OCI-LY1 (cell line): Measurements from ENCODE around the gene MYO1E.

ENCODE experiments used
- H2AFZ ChIP-seq: fragments of 200-600 bp; sonication (generic), shearing (Covaris generic); 2 replicates; pipeline ENCODE4 v1.6.0; 2014; ENCODE audit warnings: antibody characterized with exemption, mild to moderate bottlenecking, low read length
- H3F3A ChIP-seq: fragments of 200-600 bp; sonication (generic), shearing (Covaris generic); 2 replicates; pipeline ENCODE4 v1.6.0; 2014; ENCODE audit warnings: mild to moderate bottlenecking, antibody characterized with exemption, low read length, moderate library complexity; ENCODE audit not compliant: insufficient read depth
- H3K27ac ChIP-seq: fragments of 200-600 bp; sonication (generic); 2 replicates; pipeline ENCODE4 v1.5.1; 2014; ENCODE audit warnings: low read length, mixed run types, mild to moderate bottlenecking, low read depth; ENCODE audit not compliant: poor library complexity, severe bottlenecking
- H3K27me3 ChIP-seq: fragments of 200-600 bp; sonication (generic); 2 replicates; pipeline ENCODE4 v1.6.0; 2014; ENCODE audit warnings: antibody characterized with exemption, mild to moderate bottlenecking, low read length, moderate library complexity; ENCODE audit not compliant: insufficient read depth
- H3K36me3 ChIP-seq: fragments of 200-600 bp; sonication (generic); 2 replicates; pipeline ENCODE4 v1.6.1; 2014; ENCODE audit warnings: mild to moderate bottlenecking, antibody characterized with exemption, low read length, moderate library complexity, mixed read lengths; ENCODE audit not compliant: insufficient read depth
- H3K4me1 ChIP-seq: fragments of 200-600 bp; sonication (generic); 2 replicates; pipeline ENCODE4 v1.5.1; 2014; ENCODE audit warnings: mild to moderate bottlenecking, low read length, moderate library complexity; ENCODE audit not compliant: insufficient read depth, severe bottlenecking
- H3K4me2 ChIP-seq: fragments of 200-600 bp; sonication (generic), shearing (Covaris generic); 2 replicates; pipeline ENCODE4 v1.6.1; 2014; ENCODE audit warnings: low read length
- H3K4me3 ChIP-seq: fragments of 200-600 bp; sonication (generic); 2 replicates; pipeline ENCODE4 v1.5.1; 2014; ENCODE audit warnings: low read length, low read depth, mild to moderate bottlenecking, mixed read lengths; ENCODE audit not compliant: poor library complexity, severe bottlenecking
- H3K79me2 ChIP-seq: fragments of 200-600 bp; shearing (Covaris generic); 2 replicates; pipeline ENCODE4 v1.6.1; 2016; ENCODE audit warnings: mixed run types, low read length, mixed read lengths; ENCODE audit not compliant: insufficient read depth
- H3K9ac ChIP-seq: fragments of 200-600 bp; sonication (generic), shearing (Covaris generic); 2 replicates; pipeline ENCODE4 v1.6.1; 2014; ENCODE audit warnings: mild to moderate bottlenecking, low read length, mixed read lengths
- H3K9me2 ChIP-seq: fragments of 200-600 bp; sonication (generic), shearing (Covaris generic); 2 replicates; pipeline ENCODE4 v1.6.1; 2014; ENCODE audit warnings: low read depth, mild to moderate bottlenecking, low read length, mixed read lengths
- H3K9me3 ChIP-seq: fragments of 200-600 bp; shearing (Covaris generic); 2 replicates; pipeline ENCODE4 v1.6.1; 2014; ENCODE audit warnings: low read length, mixed read lengths
- H4K20me1 ChIP-seq: fragments of 200-600 bp; sonication (generic), shearing (Covaris generic); 2 replicates; pipeline ENCODE4 v1.6.0; 2016; ENCODE audit warnings: mild to moderate bottlenecking, low read length; ENCODE audit not compliant: insufficient read depth
- EZH2 ChIP-seq: fragments of 200-600 bp; sonication (generic), shearing (Covaris generic); IDR thresholded peaks from 2 replicates; pipeline ENCODE4 v1.8.0; 2017; ENCODE audit warnings: borderline replicate concordance, mixed run types, mild to moderate bottlenecking, antibody characterized with exemption, low read length, moderate library complexity, mixed read lengths
- TF ChIP-seq, protein P1 (sequence below): fragments of 200-600 bp; sonication (generic), shearing (Covaris generic); IDR thresholded peaks from 2 replicates; pipeline ENCODE4 v1.5.1; 2017; ENCODE audit warnings: mild to moderate bottlenecking, antibody characterized with exemption, low read length, moderate library complexity, mixed read lengths

MYO1E gene

DNA sequence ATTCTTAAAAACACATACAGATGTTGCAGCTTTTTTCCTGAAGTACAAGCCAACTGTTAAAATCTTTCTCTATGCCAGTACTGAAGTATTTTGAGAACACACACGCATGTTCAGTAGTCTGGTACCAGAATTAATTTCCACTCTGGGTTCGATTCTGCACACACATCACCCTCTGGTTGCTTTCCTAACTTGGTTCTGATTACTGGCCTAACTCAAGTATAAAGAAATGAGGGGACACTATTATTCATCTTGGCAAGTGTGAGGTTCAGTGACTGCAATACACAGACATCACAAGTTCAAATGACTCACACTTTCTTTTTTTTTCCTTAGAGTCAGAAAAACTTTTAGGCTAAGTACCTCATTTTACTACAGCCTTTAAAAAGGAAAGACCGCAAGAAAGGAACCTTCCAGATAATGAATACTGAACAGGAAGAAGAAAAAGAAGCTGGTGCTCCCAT is 203.4 kb downstream of the MYO1E start:
- no peaks in the 10 kb centered on the region for H4K20me1 ChIP-seq
- no peak overlapping the region for H2AFZ ChIP-seq
- no peaks in the 10 kb centered on the region for H3K79me2 ChIP-seq
- H3K36me3 ChIP-seq = peaks cover 78% of the 10 kb centered on the region
- H3K9me3 ChIP-seq = no peaks in the 10 kb centered on the region
- H3K9me2 ChIP-seq = no peaks in the 10 kb centered on the region
- H3K27me3 ChIP-seq = no peaks in the 10 kb centered on the region
- H3K9ac ChIP-seq = no peak overlapping the region
- no peak overlapping the region for H3K4me2 ChIP-seq
- no peak for TF ChIP-seq EZH2
- TF ChIP-seq, protein P1, sequence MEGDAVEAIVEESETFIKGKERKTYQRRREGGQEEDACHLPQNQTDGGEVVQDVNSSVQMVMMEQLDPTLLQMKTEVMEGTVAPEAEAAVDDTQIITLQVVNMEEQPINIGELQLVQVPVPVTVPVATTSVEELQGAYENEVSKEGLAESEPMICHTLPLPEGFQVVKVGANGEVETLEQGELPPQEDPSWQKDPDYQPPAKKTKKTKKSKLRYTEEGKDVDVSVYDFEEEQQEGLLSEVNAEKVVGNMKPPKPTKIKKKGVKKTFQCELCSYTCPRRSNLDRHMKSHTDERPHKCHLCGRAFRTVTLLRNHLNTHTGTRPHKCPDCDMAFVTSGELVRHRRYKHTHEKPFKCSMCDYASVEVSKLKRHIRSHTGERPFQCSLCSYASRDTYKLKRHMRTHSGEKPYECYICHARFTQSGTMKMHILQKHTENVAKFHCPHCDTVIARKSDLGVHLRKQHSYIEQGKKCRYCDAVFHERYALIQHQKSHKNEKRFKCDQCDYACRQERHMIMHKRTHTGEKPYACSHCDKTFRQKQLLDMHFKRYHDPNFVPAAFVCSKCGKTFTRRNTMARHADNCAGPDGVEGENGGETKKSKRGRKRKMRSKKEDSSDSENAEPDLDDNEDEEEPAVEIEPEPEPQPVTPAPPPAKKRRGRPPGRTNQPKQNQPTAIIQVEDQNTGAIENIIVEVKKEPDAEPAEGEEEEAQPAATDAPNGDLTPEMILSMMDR = no peak
- no peak overlapping the region for H3K27ac ChIP-seq
- H3K4me3 ChIP-seq = no peak overlapping the region
- H3F3A ChIP-seq = no peaks in the 10 kb centered on the region
- H3K4me1 ChIP-seq = peaks cover 21% of the 10 kb centered on the region

DNA sequence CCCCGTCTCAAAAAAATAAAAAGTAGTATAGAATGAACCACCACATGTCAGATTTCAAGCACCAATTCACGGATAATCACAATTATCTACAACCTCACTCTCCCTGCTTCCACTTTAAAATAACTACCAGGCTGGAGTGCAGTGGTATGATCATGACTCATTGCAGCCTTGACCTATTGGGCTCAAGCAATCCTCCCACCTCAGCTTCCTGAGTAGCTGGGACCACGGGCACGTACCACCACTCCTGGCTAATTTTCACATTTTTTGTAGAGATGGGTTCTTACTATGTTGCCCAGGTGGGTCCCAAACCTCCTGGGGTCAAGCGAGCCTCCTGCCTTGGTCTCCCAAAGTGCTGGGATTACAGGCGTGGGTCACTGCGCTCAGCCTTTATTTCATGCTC is 204.1 kb downstream of the MYO1E start:
- no peak overlapping the region for H3K4me3 ChIP-seq
- H3K9ac ChIP-seq = no peak overlapping the region
- H3K79me2 ChIP-seq = no peaks in the 10 kb centered on the region
- H3K4me1 ChIP-seq = peaks cover 21% of the 10 kb centered on the region
- no peak overlapping the region for H2AFZ ChIP-seq
- H3K9me3 ChIP-seq = no peaks in the 10 kb centered on the region
- H3K36me3 ChIP-seq = peaks cover 78% of the 10 kb centered on the region
- no peaks in the 10 kb centered on the region for H4K20me1 ChIP-seq
- H3K9me2 ChIP-seq = no peaks in the 10 kb centered on the region
- no peaks in the 10 kb centered on the region for H3F3A ChIP-seq
- no peak overlapping the region for H3K27ac ChIP-seq
- no peaks in the 10 kb centered on the region for H3K27me3 ChIP-seq
- H3K4me2 ChIP-seq = no peak overlapping the region
- TF ChIP-seq, protein P1 = no peak
- no peak for TF ChIP-seq EZH2

DNA sequence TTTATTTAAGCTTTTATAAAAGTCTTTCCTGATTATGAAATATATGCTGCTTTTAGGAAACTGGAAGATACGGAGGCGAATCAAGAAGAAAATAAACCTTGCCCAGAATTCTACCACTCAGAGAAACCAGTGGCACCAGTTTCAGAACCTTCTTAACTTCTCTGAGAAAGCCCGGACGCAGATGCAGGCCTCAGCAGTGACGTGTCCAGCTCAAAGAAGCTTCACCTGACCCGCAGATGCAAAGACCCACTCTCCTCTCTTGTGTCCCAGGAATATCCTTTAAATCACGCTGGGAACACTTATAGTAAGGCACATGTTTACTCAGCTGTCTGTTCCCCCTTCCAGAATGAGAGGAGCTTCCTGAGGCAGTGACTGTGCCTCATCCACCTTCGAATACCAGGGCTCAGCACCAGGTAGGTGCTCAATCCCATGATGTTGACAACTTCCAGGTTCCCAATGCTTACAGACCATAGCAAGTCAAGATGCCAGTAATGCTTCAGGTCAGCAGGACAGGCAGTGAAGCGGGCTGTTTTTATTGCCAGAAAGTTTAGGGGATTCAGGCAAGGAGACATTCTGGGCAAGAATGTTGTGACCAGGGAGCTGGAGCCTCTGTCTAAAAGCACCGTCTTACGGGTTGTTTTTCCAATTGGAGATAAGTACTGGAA is 205.9 kb downstream of the MYO1E start:
- TF ChIP-seq, protein P1 = no peak
- no peak for TF ChIP-seq EZH2
- H4K20me1 ChIP-seq = no peaks in the 10 kb centered on the region
- H3K27me3 ChIP-seq = no peaks in the 10 kb centered on the region
- H3K4me3 ChIP-seq = no peak overlapping the region
- H3K4me1 ChIP-seq = peaks cover 21% of the 10 kb centered on the region
- no peaks in the 10 kb centered on the region for H3K9me2 ChIP-seq
- H3K9me3 ChIP-seq = no peaks in the 10 kb centered on the region
- H3K4me2 ChIP-seq = no peak overlapping the region
- peak overlapping the region; percentile 84 for H3K27ac ChIP-seq
- H3F3A ChIP-seq = no peaks in the 10 kb centered on the region
- H3K79me2 ChIP-seq = no peaks in the 10 kb centered on the region
- peaks cover 62% of the 10 kb centered on the region; the same call in 1 of the 2 replicates for H3K36me3 ChIP-seq
- H2AFZ ChIP-seq = no peak overlapping the region
- H3K9ac ChIP-seq = no peak overlapping the region
